Activated T-cell treated with anti-CD3 and anti-CD28 coated beads, Interleukin-2, amount 50 U/mL, for 1 hour (primary cell): ENCODE results near the gene CCR5AS.
"Not testable (repeated sequence)": the region's sequence is repeated elsewhere in the genome, so short reads cannot be mapped to it uniquely, and the experiment has no call there.

ENCODE experiments used
- DNase-seq: peaks from one replicate; pipeline ENCODE4 v3.0.0-alpha.2; 2020

Gene CCR5AS

DNA sequence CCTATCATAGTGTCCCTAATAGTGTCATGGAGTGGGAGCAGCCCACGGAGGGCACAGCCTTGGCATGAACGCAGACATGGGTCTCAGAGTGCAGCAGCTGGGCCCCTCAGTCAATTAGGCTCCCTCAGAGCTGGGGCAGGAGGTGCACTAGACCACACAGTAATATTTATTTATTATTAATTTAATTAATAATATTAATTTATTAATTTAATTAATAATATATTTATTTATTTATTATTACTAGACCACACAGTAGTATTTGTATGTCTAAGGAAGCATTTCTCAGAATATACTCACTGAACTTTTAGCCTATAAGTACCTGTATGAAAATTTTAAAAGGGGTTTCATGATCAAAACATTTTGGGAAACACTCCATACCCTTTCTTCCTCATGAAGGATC lies 5.3 kb downstream of the CCR5AS start:
- no peak for DNase-seq

DNA sequence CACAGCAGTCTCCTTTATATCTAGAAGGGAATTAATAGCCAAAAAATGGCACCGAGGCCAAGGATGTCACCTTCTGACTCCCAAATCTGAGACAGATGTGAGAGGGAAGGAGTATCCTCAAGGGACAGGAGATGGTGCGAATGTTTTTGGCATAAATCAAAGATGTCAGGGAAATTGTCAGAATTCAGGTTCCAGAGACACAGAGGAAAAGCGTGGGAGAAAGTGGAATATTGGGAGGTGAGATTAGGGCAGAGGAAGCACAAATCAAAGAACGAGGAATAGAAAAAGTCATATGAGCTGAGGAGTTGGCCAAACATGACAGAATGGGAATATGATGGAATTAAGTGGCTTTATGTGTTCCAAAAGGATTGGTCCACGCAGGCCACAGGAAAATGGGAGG lies 6.0 kb downstream of the CCR5AS start:
- DNase-seq = no peak

DNA sequence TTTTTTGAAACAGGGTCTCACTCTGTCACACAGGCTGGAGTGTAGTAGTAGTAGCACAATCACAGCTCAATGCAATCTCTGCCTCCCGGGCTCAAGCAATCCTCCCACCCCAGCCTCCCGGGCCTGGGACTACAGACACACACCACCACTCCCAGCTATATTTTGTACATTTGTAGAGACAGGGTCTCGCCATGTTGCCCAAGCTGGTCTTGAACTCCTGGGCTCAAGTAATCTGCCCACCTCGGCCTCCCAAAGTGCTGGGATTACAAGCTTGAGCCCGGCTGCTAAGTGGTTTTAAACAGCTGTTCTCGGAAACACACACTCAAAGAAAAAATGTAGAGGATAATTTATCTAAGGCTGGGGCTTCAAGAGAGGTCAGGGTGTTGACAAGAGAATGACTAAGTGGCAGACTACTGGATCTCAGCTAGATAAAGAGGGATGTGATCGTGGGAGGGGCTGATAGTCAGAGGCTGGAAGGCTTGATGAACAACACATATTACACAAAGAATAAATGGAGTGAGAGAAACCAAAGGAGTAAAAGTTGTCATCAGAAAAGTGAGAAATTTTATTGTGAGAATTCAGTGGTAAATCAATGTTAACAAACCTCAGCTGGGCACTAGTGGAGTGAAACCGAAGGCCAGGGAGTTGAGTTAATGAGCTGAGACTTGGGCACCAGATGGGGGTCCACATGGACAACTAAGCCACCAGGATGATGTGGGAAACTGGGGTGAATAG lies 6.7 kb downstream of the CCR5AS start:
- DNase-seq = no peak

DNA sequence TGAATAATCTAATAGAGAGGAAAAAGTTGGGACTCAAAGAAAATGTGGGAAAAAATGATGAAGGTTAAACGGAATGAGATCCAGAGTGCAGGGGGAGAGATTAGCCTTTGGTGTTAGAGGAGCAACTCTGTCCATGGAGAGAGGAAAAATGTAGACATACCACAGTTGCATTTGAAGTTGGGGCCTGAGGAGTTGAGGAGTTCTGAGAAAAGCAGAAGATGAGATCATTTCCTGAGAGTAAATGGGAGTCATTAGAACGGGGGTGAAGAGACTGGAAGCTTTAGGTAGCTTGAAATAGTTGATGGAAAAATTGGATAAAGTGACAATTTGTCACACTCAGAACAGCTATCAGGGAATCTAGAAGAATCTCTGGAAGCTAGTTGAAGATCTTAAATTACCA lies 7.3 kb downstream of the CCR5AS start:
- DNase-seq = no peak

DNA sequence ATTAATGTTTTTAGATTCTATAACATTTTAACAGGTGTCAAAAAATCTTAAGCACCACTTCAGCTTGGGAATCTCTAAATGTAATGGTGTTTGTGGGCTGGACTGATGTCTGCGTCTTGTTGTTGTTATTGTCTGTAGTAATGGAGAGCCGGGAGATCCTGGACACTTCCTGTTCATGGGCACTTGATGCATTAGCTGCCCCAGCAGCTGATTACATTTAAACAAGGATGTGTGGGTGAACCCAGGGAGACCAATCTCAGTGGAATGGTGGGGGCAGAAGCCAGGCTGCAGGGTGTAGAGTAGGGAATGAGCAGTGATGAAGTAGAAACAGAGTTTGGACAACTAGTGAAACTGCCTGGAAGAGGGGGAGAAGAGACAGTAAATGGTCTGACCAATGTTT lies 7.8 kb downstream of the CCR5AS start:
- DNase-seq = no peak

DNA sequence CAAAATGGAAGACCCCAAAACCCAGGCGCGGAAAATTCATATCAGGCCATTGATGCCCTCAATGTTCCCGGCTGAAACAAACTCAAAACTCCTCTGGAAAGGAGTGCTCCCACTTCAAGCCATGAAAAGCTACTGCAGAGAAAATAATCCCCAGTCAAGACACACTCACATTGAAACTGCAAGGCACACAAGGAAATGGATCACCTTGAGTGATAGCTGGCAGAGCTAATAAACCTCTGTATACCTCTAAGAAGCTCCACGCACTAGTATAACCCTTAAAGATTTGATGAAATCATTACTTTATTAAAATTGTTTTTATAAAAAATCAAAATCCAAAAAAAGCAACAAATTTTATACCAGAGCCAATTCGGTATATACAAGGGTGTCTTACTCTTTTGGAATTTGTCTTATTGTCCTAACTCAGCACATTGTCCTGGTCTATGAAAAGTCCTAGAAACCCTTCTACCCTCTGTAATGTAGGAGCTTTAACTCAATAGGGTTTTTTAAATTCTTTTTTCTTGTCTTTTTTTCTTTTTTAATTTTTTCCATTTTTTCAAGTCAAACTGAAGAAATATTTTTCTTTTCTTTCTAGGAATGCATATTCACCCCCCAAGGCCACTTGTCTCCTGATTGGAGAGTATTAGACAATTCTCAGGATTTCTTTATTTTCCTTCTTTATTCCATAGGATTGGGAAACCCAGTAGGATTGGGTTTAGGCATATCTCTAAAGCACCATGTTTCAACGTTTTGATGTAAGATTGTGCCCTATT lies 8.5 kb downstream of the CCR5AS start:
- no peak for DNase-seq

DNA sequence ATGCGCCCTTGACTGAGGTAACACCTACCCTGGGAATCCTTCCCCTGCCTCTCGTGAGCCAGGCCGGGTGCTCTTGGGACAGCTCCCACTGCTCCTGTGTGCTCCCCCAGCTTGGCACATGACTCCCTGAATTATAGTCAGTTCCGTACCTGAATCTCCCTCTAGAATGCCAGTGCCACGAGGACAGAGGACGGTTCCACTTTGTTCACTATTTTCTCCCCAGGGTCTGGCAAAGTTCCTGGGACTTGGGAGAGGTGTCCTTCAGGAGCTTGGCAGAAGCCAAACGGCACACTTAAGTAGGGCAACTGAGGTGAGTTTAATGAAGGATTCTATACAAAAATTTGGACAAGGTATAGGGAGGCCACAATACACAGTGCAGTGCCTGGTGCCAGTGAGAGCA lies 9.8 kb downstream of the CCR5AS start:
- no peak for DNase-seq

DNA sequence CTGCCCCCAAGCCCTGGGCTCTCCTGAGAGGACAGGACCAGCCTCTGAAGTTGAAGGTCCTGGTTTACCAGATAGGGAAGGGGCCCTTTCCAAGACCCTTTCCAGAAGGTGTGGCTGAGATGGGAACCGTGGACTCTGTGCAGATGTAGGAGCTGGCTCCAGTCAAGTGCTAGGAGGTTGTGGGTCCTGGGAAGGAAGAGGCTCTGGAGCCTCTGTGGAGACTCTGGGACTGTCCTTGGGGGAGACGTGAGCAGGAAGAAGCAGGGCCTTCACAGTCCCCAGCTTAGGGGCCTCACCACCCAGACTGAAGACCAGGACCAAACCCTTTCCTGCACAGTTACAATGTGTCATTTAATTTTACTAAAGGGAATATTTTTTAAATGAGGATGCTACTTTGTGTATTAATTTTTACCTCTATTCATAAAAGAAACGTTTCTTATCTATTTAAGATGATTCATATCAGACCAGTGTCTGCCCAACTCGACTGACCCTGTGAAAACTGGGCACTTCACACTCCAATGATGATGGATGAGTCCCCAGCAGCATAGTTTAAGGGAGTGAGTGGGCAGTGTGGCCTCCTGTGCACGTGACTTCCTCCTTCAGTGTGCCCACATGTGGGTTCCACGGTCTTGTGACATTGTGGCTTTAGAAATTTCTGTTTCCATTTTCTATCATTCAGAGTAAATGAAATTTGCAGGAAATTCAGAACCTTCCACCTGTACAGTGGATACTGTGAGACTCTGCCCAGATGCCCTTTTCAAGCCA lies 10.9 kb downstream of the CCR5AS start:
- no peak for DNase-seq

DNA sequence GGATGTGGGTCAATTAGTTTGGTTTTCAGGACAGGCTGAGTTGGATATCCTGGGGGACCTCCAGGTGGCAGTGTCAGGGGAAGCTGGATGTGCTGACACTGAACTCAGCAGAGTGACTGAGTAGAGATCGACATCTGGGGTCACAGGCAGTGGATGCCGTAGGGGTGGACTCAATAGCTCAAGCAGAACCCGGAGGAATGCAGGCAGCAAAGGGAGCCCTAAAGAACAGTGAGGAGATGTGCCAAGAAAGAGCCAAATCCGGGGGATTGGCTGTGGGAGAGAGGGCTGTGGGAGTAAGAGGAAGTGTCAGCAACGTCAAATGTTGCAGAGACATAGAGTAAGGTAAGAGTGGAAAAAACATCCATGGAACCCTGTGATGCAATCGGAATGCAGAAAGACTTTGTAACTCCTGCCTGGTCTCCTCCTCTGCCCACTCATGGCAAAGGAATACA lies 11.6 kb downstream of the CCR5AS start:
- DNase-seq = no peak

DNA sequence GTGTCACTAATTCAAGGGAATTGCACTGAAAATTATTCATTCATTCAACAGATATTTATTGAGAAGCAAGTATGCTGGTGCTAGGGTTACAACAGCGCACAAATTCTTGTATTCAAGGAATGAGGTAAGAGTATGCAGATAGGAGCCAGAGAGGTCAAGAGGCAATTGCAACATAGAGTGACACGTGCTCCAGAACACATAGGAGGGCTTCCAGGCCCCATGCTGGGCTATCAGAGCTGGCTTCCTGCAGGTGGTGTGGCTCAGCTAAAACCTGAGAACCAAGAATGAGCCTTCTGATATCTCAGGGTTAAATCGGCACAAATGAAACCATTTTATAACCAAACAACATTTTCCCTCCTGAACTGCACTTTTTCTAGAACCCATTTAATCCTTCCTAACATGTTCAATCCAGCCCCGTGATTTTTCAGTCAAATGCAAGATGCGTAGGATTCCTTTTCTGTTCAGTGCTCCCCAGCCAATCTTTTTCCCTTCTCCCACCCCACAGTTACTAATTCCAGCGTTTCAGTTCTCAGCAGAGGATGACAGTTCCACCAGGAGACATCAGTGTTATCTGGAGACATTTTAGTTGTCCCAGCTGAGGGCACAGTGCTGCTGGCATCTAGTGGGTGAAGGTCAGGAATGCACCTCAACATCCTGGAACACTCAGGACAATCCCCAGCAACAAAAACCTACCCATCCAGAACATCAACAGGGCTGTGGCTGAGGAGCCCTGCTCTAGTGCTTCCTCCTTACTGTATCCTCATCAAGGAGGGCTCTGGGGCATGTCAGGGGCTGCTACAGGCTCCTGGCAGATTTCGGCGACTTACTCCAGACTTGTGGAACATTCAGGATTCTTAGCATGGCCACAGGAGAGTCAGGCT lies 13.1 kb downstream of the CCR5AS start:
- DNase-seq = no peak

DNA sequence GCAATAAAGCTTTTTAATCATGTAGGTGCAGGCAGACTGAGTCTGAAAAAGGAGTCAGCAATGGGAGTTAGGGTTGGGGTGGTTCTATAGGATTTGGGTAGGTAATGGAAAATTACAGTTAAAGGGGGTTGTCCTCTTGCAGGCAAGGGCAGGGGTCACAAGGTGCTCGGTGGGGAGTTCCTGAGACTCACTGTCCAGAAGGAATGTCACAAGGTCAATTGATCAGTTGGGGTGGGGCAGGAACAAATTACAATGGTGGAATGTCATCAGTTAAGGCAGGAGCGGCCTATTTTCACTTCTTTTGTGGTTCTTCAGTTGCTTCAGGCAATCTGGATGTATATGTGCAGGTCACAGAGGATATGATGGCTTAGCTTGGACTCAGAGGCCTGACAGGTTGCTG lies 13.9 kb downstream of the CCR5AS start:
- DNase-seq = no peak

DNA sequence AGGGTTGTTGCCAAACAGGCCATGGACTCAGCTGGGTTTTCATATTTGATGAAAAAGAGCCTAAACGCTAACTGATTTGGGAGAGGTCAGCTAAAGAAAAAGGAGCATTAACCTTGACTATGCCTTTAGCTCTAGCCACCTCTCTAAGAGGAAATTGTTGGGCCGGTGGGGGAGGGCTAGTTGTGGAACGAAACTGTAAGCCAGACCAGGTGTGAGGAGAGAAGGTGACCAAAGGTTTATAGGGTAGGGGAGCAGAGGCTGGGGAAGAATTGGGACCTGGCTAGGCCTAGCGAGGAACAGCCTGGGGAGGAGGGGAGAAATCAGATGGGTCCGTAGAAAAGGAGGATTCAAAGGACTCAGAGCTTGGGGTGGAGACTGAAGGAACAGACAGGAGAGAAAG lies 15.3 kb downstream of the CCR5AS start:
- not testable (repeated sequence) for DNase-seq

DNA sequence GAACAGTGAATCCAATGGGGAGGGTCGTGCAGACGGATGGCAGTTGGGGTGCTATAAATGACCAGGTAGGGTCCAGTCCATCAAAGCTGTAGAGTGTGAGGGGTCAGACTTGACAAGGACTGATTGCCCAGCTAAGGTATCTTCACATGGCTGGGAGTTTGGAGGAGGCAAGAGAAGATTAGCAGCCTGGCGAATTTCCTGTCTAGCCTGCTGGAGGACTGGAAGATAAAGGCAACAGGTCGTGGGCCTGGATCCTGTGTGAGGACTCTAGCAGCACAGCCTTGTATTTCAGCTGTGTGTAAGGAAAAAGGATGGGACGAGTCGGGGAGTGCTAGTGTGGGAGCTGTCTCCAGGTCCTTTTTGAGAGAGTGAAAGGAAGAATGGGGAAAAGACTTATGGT lies 17.6 kb downstream of the CCR5AS start:
- DNase-seq = no peak

DNA sequence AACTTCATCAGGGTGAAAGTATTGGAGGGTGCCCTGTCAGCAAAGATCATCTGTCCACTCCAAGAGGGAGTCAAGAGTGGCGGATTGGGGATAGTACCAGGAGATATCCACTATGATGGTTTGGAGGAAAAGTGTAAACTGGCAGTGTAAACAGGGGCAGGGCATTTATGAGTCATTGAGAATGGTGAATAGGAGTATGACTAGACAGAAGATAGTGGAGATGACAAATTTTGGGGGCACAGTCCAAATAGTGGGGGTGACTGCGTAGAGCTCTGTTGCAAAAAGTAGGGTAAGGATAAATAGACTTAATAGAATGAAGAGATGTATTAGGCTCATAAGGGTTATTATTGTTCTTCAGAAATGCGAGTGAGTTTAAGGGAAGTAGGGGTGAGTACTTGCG lies 18.0 kb downstream of the CCR5AS start:
- DNase-seq = not testable (repeated sequence)

DNA sequence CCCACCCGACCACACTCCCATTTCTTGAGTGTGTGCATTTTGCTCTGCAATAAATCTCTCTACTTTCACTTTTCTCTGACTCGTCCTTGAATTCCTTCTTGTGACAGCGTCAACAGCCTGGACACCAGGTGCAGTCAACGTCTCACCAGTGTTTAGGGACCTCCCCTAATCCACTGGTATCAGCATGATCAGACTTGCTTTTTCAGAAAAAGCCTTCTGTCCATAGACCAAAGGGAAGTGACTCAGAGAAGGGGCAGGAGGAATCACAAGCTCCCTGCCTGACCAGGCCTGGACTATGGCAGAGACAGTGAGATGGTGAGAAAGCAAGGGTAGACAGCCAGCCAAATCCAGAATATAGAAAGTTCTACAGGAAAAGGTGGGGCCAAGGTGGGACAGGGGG lies 20.7 kb downstream of the CCR5AS start:
- DNase-seq = no peak

DNA sequence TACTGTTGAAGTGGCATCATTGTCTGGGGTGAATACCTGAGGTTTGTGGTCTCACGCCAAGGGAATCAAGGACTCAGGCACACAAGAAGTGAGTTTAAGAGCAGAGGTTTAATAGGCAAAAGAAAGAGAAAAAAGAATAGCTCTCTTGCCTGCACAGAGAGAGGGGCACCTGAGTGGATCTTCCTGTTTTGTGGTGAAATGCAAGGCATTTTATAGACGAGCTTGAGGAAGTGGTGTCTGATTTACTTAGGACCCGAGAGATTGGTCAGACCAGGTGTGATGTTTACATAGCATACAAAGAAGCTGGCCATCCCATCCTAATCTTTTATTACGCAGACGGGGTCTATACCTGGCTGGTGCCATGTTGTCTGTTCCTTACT lies 22.9 kb downstream of the CCR5AS start:
- DNase-seq = no peak

DNA sequence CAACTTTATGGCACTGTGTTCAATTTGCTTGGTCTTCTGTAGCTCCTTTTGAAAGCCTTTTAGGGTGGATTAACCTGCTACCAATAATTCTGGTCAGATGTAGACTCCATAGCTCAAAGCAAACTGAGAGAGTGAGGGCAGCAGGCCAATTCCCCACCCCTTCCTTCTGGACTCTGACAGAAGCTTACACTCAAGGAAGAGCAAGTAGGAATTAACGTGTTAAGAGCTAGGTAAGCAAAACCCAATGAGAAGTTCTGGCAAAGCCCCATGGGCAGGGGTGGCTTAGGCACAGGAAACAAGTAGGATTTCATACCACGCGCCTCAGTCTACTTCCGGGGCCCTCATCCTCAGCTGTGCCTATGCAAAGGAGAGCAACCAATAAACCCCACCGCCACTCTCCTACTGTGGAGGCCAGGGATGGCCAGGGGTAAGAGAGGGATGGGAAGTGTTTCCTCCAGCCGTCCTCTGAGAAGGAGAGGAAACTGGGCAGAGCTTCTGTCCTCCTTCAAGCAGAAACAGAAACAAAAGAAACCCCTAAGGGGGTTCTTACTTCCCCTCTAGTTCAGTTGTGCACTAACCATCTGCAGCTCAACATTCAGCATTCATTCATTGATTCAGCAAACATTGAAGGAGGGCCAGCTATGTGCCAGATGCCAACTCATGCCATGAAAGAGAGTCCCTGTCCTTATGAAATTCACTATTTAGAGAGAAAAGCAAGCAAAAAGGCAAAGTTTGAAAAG lies 23.5 kb downstream of the CCR5AS start:
- DNase-seq = no peak

DNA sequence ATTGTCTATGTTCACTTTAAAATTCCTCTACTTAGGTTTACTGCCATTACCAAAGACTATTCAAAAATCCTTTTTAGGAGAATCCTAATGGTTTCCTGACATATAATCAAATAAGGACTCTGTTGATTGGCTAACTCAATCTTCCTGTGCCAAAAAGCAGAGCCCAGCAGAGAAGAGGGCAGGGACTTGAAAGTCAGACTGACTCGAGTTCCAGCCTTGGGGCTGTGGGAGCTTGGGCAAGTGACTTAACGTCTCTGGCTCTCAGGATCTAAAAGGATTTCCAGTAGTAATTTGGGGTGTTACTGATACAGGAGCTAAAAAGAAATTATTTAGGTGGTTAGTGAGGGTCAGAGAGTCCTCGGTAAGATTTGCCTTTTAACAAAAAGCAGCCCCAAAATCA lies 25.2 kb downstream of the CCR5AS start:
- DNase-seq = no peak

DNA sequence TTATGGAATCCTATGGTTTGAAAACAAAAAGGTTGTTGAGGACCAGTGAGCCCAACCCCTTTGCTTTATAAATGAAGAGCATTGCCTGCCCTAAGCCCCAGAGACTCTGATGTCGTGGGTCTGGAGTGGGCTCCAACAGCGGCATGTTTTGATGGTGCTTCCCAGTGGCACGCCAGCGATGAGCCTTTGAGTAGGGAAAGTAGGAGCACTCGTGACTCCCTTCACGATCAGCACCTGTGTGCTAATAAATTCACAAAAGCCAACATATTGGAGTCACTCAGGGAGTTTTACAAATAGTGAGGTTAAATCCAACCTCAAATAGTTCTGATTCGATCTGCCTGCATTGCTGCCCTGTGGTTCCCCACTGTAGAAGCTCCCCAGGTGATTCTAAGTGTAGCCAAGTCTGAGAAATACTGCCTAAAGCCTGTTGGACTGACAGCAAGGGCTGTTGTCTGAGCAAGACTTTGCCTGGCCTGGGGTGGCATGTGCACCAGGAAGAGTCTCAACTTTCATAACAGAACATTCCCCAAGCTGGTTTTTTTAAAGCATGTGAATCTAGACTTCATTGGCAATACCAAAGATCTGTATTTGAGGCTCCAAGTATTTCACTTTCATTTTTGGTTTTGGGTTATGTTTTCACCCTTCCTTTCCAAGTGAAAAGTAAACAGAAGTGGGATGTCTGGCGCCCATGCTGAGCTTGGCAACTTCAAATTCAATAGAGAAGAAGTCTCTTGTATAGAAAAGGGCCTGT lies 26.2 kb downstream of the CCR5AS start:
- no peak for DNase-seq

DNA sequence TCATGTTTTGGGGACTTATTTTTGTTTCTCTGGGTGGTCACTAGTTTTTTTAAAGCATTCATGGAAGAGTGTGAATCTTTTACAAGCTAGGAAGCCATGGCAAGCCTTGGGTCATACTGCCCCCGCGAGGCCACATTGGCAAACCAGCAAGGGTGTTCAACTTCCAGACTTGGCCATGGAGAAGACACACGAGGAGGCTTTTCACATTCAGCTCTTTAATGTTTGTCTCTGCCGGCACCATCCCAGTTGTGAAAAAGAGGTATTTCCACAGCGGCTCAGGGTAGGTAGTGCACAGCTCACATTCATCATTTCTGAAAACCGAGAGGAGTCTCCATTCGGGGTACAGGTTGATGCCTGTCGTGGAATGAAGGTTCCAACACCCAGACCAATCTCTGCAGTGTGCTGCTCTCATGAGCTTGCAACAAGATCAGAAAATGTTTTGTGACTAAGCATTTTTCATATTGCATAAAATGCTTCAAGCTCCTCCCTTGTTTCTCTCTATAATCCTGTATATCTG lies 28.4 kb downstream of the CCR5AS start:
- DNase-seq = peak; percentile 69

DNA sequence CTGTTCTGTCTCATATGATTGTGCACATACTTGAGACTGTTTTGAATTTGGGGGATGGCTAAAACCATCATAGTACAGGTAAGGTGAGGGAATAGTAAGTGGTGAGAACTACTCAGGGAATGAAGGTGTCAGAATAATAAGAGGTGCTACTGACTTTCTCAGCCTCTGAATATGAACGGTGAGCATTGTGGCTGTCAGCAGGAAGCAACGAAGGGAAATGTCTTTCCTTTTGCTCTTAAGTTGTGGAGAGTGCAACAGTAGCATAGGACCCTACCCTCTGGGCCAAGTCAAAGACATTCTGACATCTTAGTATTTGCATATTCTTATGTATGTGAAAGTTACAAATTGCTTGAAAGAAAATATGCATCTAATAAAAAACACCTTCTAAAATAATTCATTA lies 31.1 kb downstream of the CCR5AS start:
- no peak for DNase-seq
